ENCODE data around the gene DPY19L1. TPM values are rescaled to one million over a fixed set of nuclear protein-coding genes. Genes with fewer than 3 reads are reported as not detected.

Gene DPY19L1
- total RNA-seq, 2 experiments from 2014 or later = 5.8 to 17.6 TPM

DNA sequence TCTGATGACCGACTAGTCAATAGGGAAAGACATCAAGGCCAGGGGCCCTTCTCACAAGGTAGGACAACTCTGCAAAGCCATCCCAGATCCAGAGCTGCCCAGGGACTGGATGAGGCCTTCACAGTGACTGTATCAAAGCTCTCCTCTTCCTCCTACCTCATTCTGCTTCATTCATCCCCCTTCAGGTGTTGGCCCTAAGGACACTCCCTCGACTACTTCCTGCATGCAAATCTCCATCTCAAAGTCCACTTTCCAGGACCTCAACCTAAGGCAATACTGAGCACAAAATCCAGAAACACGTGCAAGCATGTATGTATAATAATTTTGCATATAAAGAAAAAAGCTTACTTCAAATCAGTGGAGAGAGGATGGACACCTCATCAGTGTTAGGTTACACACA, 25.1 kb downstream of the DPY19L1 start:
- Histone ChIP-seq H4K20me1 (ENCODE audit: insufficient read depth, low read length) (no peaks in the 10 kb centered on the region), H3K9me2 (ENCODE audit: insufficient read depth, low read length) (no peaks in the 10 kb centered on the region), H3K4me3 (ENCODE audit: low read depth, low read length, poor library complexity, severe bottlenecking) (no peak overlapping the region), H3K4me2 (ENCODE audit: low read length) (no peak overlapping the region), H3K27ac (ENCODE audit: low read depth, low read length, poor library complexity, severe bottlenecking) (no peak overlapping the region), H3K4me1 (ENCODE audit: insufficient read depth, low read length, poor library complexity, severe bottlenecking) (no peaks in the 10 kb centered on the region), H3K9me3 (ENCODE audit: low read length) (no peaks in the 10 kb centered on the region), H3K36me3 (ENCODE audit: insufficient read depth, low read length) (no peaks in the 10 kb centered on the region), H3K79me2 (ENCODE audit: insufficient read depth, low read depth, low read length) (no peaks in the 10 kb centered on the region), H2AFZ (ENCODE audit: low read length) (no peak overlapping the region)
- ChIA-PET POLR2A (no interaction called here), CTCF (ENCODE audit: unreplicated experiment) (no interaction called here)
- BruUV-seq (replicated peaks) = no TSS peak
- intact Hi-C loops (cut with micrococcal nuclease; ENCODE audit: unreplicated experiment) = no loop called here
- TF ChIP-seq EZH2phosphoT487 (IDR thresholded peaks at IDR 0.05; ENCODE audit: borderline replicate concordance, low read depth, low read length) (no peak), CTCF (conservative IDR thresholded peaks at IDR 0.05; ENCODE audit: low read length) (no peak)
- no peak for DNase-seq (ENCODE audit: low spot score)

DNA sequence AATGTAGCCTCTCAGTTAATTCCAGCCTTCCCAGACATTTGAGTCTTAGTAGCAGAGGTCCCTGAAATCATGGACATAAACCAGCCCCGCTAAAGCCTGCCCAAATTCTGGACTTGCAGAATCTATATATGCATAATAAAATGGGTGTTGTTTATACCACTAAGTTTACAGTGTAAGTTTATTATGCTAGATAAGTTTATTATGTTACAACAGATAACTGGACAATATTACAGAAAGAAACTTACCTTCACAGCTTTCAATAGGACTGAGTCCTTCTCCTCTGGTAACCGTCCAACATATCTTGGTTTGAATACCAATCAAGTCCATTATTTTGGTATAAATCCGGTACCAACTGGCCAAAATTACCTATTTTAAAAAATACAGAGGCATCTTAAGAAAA, 26.2 kb downstream of the DPY19L1 start:
- intact Hi-C loops (cut with micrococcal nuclease; ENCODE audit: unreplicated experiment) = no loop called here
- H3K27ac ChIP-seq (ENCODE audit: low read depth, low read length, poor library complexity, severe bottlenecking) = no peak overlapping the region

GRCh38 chr7:35007768-35008167, 29.5 kb downstream of the DPY19L1 start:
- no peak overlapping the region for H3K4me3 ChIP-seq (ENCODE audit: low read depth, low read length, poor library complexity, severe bottlenecking)
- POLR2A ChIA-PET = no interaction called here
- H3K4me2 ChIP-seq (ENCODE audit: low read length) = no peak overlapping the region
- no peaks in the 10 kb centered on the region for H3K36me3 ChIP-seq (ENCODE audit: insufficient read depth, low read length)
- CTCF ChIA-PET (ENCODE audit: unreplicated experiment) = no interaction called here
- no peak overlapping the region for H2AFZ ChIP-seq (ENCODE audit: low read length)
- no peaks in the 10 kb centered on the region for H3K4me1 ChIP-seq (ENCODE audit: insufficient read depth, low read length, poor library complexity, severe bottlenecking)
- intact Hi-C loops (cut with micrococcal nuclease; ENCODE audit: unreplicated experiment) = no loop called here
- no peak for DNase-seq (ENCODE audit: low spot score)
- no peaks in the 10 kb centered on the region for H4K20me1 ChIP-seq (ENCODE audit: insufficient read depth, low read length)
- no peak overlapping the region for H3K27ac ChIP-seq (ENCODE audit: low read depth, low read length, poor library complexity, severe bottlenecking)
- TF ChIP-seq CTCF (conservative IDR thresholded peaks at IDR 0.05; ENCODE audit: low read length) (no peak), EZH2phosphoT487 (IDR thresholded peaks at IDR 0.05; ENCODE audit: borderline replicate concordance, low read depth, low read length) (no peak)
- H3K79me2 ChIP-seq (ENCODE audit: insufficient read depth, low read depth, low read length) = no peaks in the 10 kb centered on the region
- H3K9me3 ChIP-seq (ENCODE audit: low read length) = no peaks in the 10 kb centered on the region
- no TSS peak for BruUV-seq (replicated peaks)
- no peaks in the 10 kb centered on the region for H3K9me2 ChIP-seq (ENCODE audit: insufficient read depth, low read length)

More for the DNA sequence above, 26.2 kb downstream of the DPY19L1 start:
- ChIA-PET POLR2A (interaction anchor here (0.7 kb wide), 1 partner anchor 156 kb away, joined by 4 read pairs; no protein-coding TSS in a partner anchor), CTCF (ENCODE audit: unreplicated experiment) (no interaction called here)
- Histone ChIP-seq H2AFZ (ENCODE audit: low read length) (no peak overlapping the region), H3K36me3 (ENCODE audit: insufficient read depth, low read length) (no peaks in the 10 kb centered on the region), H3K9me3 (ENCODE audit: low read length) (no peaks in the 10 kb centered on the region), H3K9me2 (ENCODE audit: insufficient read depth, low read length) (no peaks in the 10 kb centered on the region), H3K4me2 (ENCODE audit: low read length) (no peak overlapping the region), H3K4me1 (ENCODE audit: insufficient read depth, low read length, poor library complexity, severe bottlenecking) (no peaks in the 10 kb centered on the region), H3K4me3 (ENCODE audit: low read depth, low read length, poor library complexity, severe bottlenecking) (no peak overlapping the region), H3K79me2 (ENCODE audit: insufficient read depth, low read depth, low read length) (no peaks in the 10 kb centered on the region), H4K20me1 (ENCODE audit: insufficient read depth, low read length) (no peaks in the 10 kb centered on the region)
- TF ChIP-seq EZH2phosphoT487 (IDR thresholded peaks at IDR 0.05; ENCODE audit: borderline replicate concordance, low read depth, low read length) = no peak
- DNase-seq (ENCODE audit: low spot score) = no peak
- no TSS peak for BruUV-seq (replicated peaks)

Data from OCI-LY7 (cell line).